ENCODE results near the gene NKX2-2.

- TF ChIP-seq POLR2A (IDR thresholded peaks at IDR 0.05) (no peak), CTCF (IDR thresholded peaks at IDR 0.05) (no peak)
Measured at GRCh38 chr20:21556398-21556797, 42.5 kb upstream of the NKX2-2 start.
